ENCODE data around the gene KLRC1. TPM values are rescaled to one million over a fixed set of nuclear protein-coding genes. Genes with fewer than 3 reads are reported as not detected.

KLRC1 gene
- total RNA-seq, 1 donor from 2014 or later = not detected

DNA sequence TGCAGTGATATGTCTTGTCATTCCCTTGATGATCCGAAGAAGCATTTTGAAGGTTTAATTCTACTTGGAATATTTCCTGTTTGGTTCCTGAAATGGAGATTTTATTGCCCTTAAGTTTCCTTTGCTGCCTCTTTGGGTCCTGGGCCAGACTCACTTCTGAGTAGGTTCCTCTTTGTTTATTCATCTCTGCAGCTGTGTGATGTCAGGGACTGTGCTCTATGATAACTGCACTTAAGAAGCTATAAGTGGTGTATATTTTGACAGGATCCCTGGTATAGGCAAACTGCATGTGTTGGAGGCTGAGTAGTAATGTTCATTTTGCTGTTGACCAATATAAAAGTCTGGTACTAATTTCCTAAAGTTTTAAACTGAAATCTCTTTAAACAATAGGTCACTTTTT lies 43.8 kb downstream of the KLRC1 start, which contains the start of gene KLRC4:
TSS of gene KLRC4 (minus strand) at position 366 of the 400 bp plus-strand sequence. CDS start at position 184, 182 bp downstream.
- Histone ChIP-seq H3K36me3 (no peaks in the 10 kb centered on the region), H3K4me3 (no peak within 1 kb of the TSS), H3K27ac (replicated peaks) (no peak within 1 kb of the TSS)

GRCh38 chr12:10408842-10409241 lies 44.3 kb downstream of the KLRC1 start:
- Histone ChIP-seq H3K27ac (replicated peaks) (no peak overlapping the region), H3K4me3 (no peak overlapping the region), H3K27me3 (ENCODE audit: low read depth) (peaks cover 4% of the 10 kb centered on the region), H3K9me3 (replicated peaks) (peaks cover 9% of the 10 kb centered on the region), H3K36me3 (no peaks in the 10 kb centered on the region), H3K4me1 (no peaks in the 10 kb centered on the region)
- intact Hi-C loops (cut with micrococcal nuclease) = no loop called here
- no peak for DNase-seq
- no peak for TF ChIP-seq CTCF (IDR thresholded peaks at IDR 0.05; ENCODE audit: borderline replicate concordance)

More for the DNA sequence above, 43.8 kb downstream of the KLRC1 start, which contains the start of gene KLRC4:
- H3K4me1 ChIP-seq = no peaks in the 10 kb centered on the region
- peaks cover 9% of the 10 kb centered on the region for H3K9me3 ChIP-seq (replicated peaks)
- TF ChIP-seq CTCF (IDR thresholded peaks at IDR 0.05; ENCODE audit: borderline replicate concordance) = no peak
- no peak for DNase-seq
- intact Hi-C loops (cut with micrococcal nuclease) = no loop called here
- peaks cover 4% of the 10 kb centered on the region for H3K27me3 ChIP-seq (ENCODE audit: low read depth)

DNA sequence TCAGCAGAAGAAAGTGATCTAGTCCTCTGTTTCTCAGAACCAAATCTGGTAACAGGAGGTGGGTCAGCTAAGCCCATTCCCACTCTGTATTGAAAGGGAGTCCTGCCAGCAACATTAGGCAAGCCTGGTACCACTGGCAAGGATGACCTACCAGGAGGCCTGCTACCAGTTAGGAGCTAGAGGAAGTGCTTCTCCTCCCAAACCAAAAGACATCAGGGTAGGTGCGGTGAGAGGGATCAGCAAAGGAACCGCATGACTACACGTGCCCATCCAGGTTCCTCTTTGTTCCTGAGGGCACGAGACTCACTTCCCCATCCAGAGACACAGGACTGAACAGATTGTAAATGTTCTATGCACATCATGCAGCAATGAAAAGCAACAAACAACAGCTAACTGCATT lies 46.5 kb downstream of the KLRC1 start:
- Histone ChIP-seq H3K36me3 (no peaks in the 10 kb centered on the region), H3K4me3 (no peak overlapping the region), H3K4me1 (no peaks in the 10 kb centered on the region), H3K27ac (replicated peaks) (no peak overlapping the region), H3K27me3 (ENCODE audit: low read depth) (peaks cover 4% of the 10 kb centered on the region), H3K9me3 (replicated peaks) (peaks cover 9% of the 10 kb centered on the region)
- TF ChIP-seq CTCF (IDR thresholded peaks at IDR 0.05; ENCODE audit: borderline replicate concordance) = no peak
- no peak for DNase-seq
- intact Hi-C loops (cut with micrococcal nuclease) = no loop called here

GRCh38 chr12:10405294-10405693 lies 47.9 kb downstream of the KLRC1 start:
- Histone ChIP-seq H3K27ac (replicated peaks) (no peak overlapping the region), H3K27me3 (ENCODE audit: low read depth) (no peaks in the 10 kb centered on the region), H3K4me3 (no peak overlapping the region), H3K4me1 (no peaks in the 10 kb centered on the region), H3K36me3 (no peaks in the 10 kb centered on the region), H3K9me3 (replicated peaks) (peaks cover 9% of the 10 kb centered on the region)
- DNase-seq = no peak
- TF ChIP-seq CTCF (IDR thresholded peaks at IDR 0.05; ENCODE audit: borderline replicate concordance) = no peak
- intact Hi-C loops (cut with micrococcal nuclease) = no loop called here

- Histone ChIP-seq H3K36me3 (no peaks in the 10 kb centered on the region), H3K4me1 (no peaks in the 10 kb centered on the region), H3K4me3 (no peak overlapping the region), H3K27ac (replicated peaks) (no peak overlapping the region), H3K27me3 (ENCODE audit: low read depth) (no peaks in the 10 kb centered on the region), H3K9me3 (replicated peaks) (peaks cover 9% of the 10 kb centered on the region)
- DNase-seq = no peak
- no peak for TF ChIP-seq CTCF (IDR thresholded peaks at IDR 0.05; ENCODE audit: borderline replicate concordance)
- intact Hi-C loops (cut with micrococcal nuclease) = no loop called here
Observed at GRCh38 chr12:10404798-10405197, 48.4 kb downstream of the KLRC1 start.

Data from left ventricle myocardium inferior (tissue), 1 donor.